HEK293 (cell line): ENCODE results near the gene HRAS.

Experiments used
- CTCF ChIA-PET: fragments of 350-600 bp; formaldehyde crosslinking; extraction: SDS; loops from one replicate; lab custom pipeline; 2021; ENCODE audit warnings: antibody characterized with exemption; lab: Yijun Ruan, JAX
- POLR2A ChIA-PET: fragments of 300-600 bp; formaldehyde crosslinking; extraction: SDS; loops from one replicate; lab custom pipeline; 2020; ENCODE audit warnings: antibody characterized with exemption, inconsistent platforms; lab: Yijun Ruan, JAX
- H3K27ac ChIP-seq: fragments of 200-500 bp; sonication (Bioruptor generic); 2 replicates; pipeline ENCODE4 v1.5.1; 2014; ENCODE audit warnings: low read depth, low read length, control low read depth, inconsistent platforms; ENCODE audit errors: extremely low read depth
- H3K36me3 ChIP-seq, 2 experiments: fragments of 200-500 bp in 1 of 2; sonication (Bioruptor generic) in 1 of 2; 1 replicate in 1 of 2; 2 replicates in 1 of 2; pipeline ENCODE4 v1.5.1; 2014 to 2017; ENCODE audit warnings: inconsistent platforms in 2 of 2, low read length in 2 of 2; ENCODE audit not compliant: control insufficient read depth in 2 of 2, insufficient read depth in 1 of 2
- H3K4me1 ChIP-seq: fragments of 200-500 bp; sonication (Bioruptor generic); 2 replicates; pipeline ENCODE4 v1.5.1; 2014; ENCODE audit warnings: mild to moderate bottlenecking, low read length, inconsistent platforms; ENCODE audit not compliant: control insufficient read depth, insufficient read depth
- H3K4me3 ChIP-seq: 2 replicates; pipeline ENCODE4 v1.5.1; 2011; ENCODE audit warnings: low read depth, mild to moderate bottlenecking, control low read depth, low read length, moderate library complexity
- H3K9me3 ChIP-seq: fragments of 200-500 bp; sonication (Bioruptor generic); 2 replicates; pipeline ENCODE4 v1.5.1; 2014; ENCODE audit warnings: low read depth, low read length, inconsistent platforms; ENCODE audit not compliant: control insufficient read depth, insufficient read depth
- EGR2 ChIP-seq: fragments of 450-650 bp; formaldehyde crosslinking; IDR thresholded peaks from 2 replicates; pipeline ENCODE4 v1.5.1; 2016; ENCODE audit warnings: low read depth, missing biosample characterization, missing genetic modification characterization
- PRDM10 ChIP-seq: fragments of 450-650 bp; formaldehyde crosslinking; IDR thresholded peaks from 2 replicates; pipeline ENCODE4 v1.5.1; 2016; ENCODE audit warnings: missing biosample characterization, missing genetic modification characterization
- REPIN1 ChIP-seq: fragments of 450-650 bp; formaldehyde crosslinking; IDR thresholded peaks from 2 replicates; pipeline ENCODE4 v1.5.1; 2017; ENCODE audit warnings: missing biosample characterization, missing genetic modification characterization, low read depth
- ZBTB44 ChIP-seq: fragments of 450-650 bp; IDR thresholded peaks from 2 replicates; pipeline ENCODE4 v1.5.1; 2018; ENCODE audit warnings: missing biosample characterization, mild to moderate bottlenecking, missing genetic modification characterization
- ZFP3 ChIP-seq: fragments of 450-650 bp; formaldehyde crosslinking; IDR thresholded peaks from 2 replicates; pipeline ENCODE4 v1.5.1; 2016; ENCODE audit warnings: low read depth, missing biosample characterization, missing genetic modification characterization
- ZNF133 ChIP-seq: fragments of 450-650 bp; formaldehyde crosslinking; IDR thresholded peaks from 2 replicates; pipeline ENCODE4 v1.5.1; 2016; ENCODE audit warnings: missing biosample characterization, missing genetic modification characterization
- ZNF138 ChIP-seq: fragments of 450-650 bp; formaldehyde crosslinking; IDR thresholded peaks from 2 replicates; pipeline ENCODE4 v1.5.1; 2016; ENCODE audit warnings: missing biosample characterization, missing genetic modification characterization, borderline replicate concordance
- ZNF140 ChIP-seq: fragments of 450-650 bp; formaldehyde crosslinking; IDR thresholded peaks from 2 replicates; pipeline ENCODE4 v1.5.1; 2016; ENCODE audit warnings: missing biosample characterization, missing genetic modification characterization
- ZNF274 ChIP-seq, 2 experiments: fragments of 200-500 bp in 1 of 2; fragments of 450-650 bp in 1 of 2; sonication (Bioruptor generic) in 1 of 2; formaldehyde crosslinking in 1 of 2; IDR thresholded peaks; 2 replicates each; pipeline versions ENCODE4 v1.5.1 to v1.6.1; 2014 to 2016; ENCODE audit warnings: borderline replicate concordance in 1 of 2, inconsistent platforms in 1 of 2, low read length in 1 of 2, missing biosample characterization in 1 of 2, missing genetic modification characterization in 1 of 2
- ZNF335 ChIP-seq: fragments of 450-650 bp; formaldehyde crosslinking; conservative IDR thresholded peaks from 2 replicates; pipeline ENCODE4 v1.5.1; 2016; ENCODE audit warnings: missing biosample characterization, missing genetic modification characterization
- ZNF394 ChIP-seq: fragments of 450-650 bp; formaldehyde crosslinking; IDR thresholded peaks from 2 replicates; pipeline ENCODE4 v1.5.1; 2016; ENCODE audit warnings: missing biosample characterization, missing genetic modification characterization, mild to moderate bottlenecking, moderate library complexity, borderline replicate concordance
- ZNF48 ChIP-seq: fragments of 450-650 bp; formaldehyde crosslinking; IDR thresholded peaks from 2 replicates; pipeline ENCODE4 v1.5.1; 2016; ENCODE audit warnings: missing biosample characterization, missing genetic modification characterization
- ZNF544 ChIP-seq: fragments of 450-650 bp; formaldehyde crosslinking; IDR thresholded peaks from 2 replicates; pipeline ENCODE4 v1.5.0; 2017; ENCODE audit warnings: missing biosample characterization, missing genetic modification characterization
- ZNF549 ChIP-seq: fragments of 450-650 bp; IDR thresholded peaks from 2 replicates; pipeline ENCODE4 v1.5.1; 2018; ENCODE audit warnings: missing biosample characterization, missing genetic modification characterization, mild to moderate bottlenecking, inconsistent platforms, moderate library complexity
- ZNF645 ChIP-seq: fragments of 450-650 bp; formaldehyde crosslinking; IDR thresholded peaks from 2 replicates; pipeline ENCODE4; 2016; ENCODE audit warnings: missing biosample characterization, missing genetic modification characterization
- ZNF791 ChIP-seq: fragments of 450-650 bp; formaldehyde crosslinking; IDR thresholded peaks from 2 replicates; pipeline ENCODE4 v1.5.1; 2016; ENCODE audit warnings: missing biosample characterization, missing genetic modification characterization
- ZSCAN30 ChIP-seq: fragments of 450-650 bp; IDR thresholded peaks from 2 replicates; pipeline ENCODE4 v1.5.1; 2018; ENCODE audit warnings: missing biosample characterization, mild to moderate bottlenecking, missing genetic modification characterization, moderate library complexity
- ZSCAN4 ChIP-seq: fragments of 450-650 bp; formaldehyde crosslinking; IDR thresholded peaks from 2 replicates; pipeline ENCODE4 v1.5.1; 2017; ENCODE audit warnings: missing biosample characterization, missing genetic modification characterization
- TF ChIP-seq, protein P1 (sequence below): fragments of 450-650 bp; formaldehyde crosslinking; conservative IDR thresholded peaks from 2 replicates; pipeline ENCODE4 v1.5.1; 2016; ENCODE audit warnings: low read depth, missing biosample characterization, missing genetic modification characterization
- TF ChIP-seq, protein P2 (sequence below): fragments of 450-650 bp; IDR thresholded peaks from 2 replicates; pipeline ENCODE4 v1.5.1; 2018; ENCODE audit warnings: missing biosample characterization, missing genetic modification characterization

HRAS gene

DNA sequence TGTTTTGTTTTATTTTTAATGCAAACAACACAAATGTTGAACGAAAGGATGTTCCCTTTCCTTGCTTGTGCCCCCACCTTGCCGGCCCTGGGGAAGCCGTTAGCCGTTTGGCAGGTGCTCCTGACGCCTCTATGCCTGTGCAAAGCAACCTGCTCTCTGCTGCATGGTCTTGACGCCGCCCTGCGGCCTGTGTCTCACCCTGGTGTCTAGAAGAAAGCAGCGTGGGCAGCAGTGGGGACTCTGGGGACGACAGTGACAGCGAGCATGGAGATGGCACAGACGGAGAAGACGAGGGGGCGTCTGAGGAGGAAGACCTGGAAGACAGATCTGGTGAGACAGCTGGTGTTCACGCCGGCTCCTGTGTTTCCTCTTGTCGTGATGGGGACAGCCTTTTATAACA, 46.4 kb upstream of the HRAS start:
- H3K4me3 ChIP-seq: no peak overlapping the region
- TF ChIP-seq ZNF48 (tag by site-specific recombination): no peak
- TF ChIP-seq ZNF138 (tag by site-specific recombination): no peak
- no peak for TF ChIP-seq PRDM10 (tag by site-specific recombination)
- TF ChIP-seq ZNF274 (IDR thresholded peaks at IDR 0.05; ENCODE audit: low read length): no peak
- TF ChIP-seq ZNF274 (tag by site-specific recombination; IDR thresholded peaks at IDR 0.05; ENCODE audit: borderline replicate concordance): no peak
- no peak for TF ChIP-seq REPIN1
- no peak for TF ChIP-seq ZNF645 (tag by site-specific recombination)
- TF ChIP-seq ZNF544 (tag by site-specific recombination): no peak
- TF ChIP-seq, protein P1, sequence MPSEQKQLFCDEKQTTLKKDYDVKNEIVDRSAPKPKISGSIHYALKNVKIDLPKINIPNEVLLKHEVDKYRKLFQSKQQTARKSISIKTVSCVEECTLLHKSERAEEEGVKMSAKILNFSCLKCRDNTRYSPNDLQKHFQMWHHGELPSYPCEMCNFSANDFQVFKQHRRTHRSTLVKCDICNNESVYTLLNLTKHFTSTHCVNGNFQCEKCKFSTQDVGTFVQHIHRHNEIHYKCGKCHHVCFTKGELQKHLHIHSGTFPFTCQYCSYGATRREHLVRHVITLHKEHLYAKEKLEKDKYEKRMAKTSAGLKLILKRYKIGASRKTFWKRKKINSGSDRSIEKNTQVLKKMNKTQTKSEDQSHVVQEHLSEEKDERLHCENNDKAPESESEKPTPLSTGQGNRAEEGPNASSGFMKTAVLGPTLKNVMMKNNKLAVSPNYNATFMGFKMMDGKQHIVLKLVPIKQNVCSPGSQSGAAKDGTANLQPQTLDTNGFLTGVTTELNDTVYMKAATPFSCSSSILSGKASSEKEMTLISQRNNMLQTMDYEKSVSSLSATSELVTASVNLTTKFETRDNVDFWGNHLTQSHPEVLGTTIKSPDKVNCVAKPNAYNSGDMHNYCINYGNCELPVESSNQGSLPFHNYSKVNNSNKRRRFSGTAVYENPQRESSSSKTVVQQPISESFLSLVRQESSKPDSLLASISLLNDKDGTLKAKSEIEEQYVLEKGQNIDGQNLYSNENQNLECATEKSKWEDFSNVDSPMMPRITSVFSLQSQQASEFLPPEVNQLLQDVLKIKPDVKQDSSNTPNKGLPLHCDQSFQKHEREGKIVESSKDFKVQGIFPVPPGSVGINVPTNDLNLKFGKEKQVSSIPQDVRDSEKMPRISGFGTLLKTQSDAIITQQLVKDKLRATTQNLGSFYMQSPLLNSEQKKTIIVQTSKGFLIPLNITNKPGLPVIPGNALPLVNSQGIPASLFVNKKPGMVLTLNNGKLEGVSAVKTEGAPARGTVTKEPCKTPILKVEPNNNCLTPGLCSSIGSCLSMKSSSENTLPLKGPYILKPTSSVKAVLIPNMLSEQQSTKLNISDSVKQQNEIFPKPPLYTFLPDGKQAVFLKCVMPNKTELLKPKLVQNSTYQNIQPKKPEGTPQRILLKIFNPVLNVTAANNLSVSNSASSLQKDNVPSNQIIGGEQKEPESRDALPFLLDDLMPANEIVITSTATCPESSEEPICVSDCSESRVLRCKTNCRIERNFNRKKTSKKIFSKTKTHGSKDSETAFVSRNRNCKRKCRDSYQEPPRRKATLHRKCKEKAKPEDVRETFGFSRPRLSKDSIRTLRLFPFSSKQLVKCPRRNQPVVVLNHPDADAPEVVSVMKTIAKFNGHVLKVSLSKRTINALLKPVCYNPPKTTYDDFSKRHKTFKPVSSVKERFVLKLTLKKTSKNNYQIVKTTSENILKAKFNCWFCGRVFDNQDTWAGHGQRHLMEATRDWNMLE (tag by site-specific recombination): no peak
- TF ChIP-seq ZBTB44 (tag by site-specific recombination): no peak
- no peak for TF ChIP-seq ZNF140 (tag by site-specific recombination)
- TF ChIP-seq, all 188 proteins: peak for 0
- Histone ChIP-seq H3K27ac (no peak overlapping the region), H3K36me3 (peaks cover 3 to 70% of the 10 kb centered on the region in 2 experiments; a peak in 2 of 3 replicates), H3K4me1 (peaks cover 5% of the 10 kb centered on the region; the same call in 1 of the 2 replicates), H3K9me3 (no peaks in the 10 kb centered on the region)
- POLR2A ChIA-PET: no interaction called here
- CTCF ChIA-PET: no interaction called here

DNA sequence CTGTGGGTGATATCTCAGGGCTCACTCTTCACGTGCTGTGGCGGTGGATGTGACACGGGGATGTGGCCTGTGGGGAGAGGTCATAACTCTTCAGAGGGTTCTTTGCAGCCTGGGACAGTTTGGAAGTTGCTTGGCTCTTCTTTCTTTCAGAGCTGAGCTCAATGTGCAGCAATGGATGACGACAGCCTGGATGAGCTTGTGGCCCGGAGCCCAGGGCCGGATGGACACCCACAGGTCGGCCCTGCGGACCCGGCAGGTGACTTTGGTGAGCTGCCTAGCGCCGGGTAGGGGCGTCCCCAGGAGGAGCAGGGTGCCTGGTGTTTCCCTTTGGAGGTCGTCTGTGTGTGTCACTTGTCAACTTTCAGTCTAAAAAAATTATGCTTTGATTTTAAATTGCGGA, 46.0 kb upstream of the HRAS start:
- no peak overlapping the region for H3K27ac ChIP-seq
- POLR2A ChIA-PET: interaction anchor here (0.7 kb wide), 1 partner anchor 14 kb away, joined by 3 read pairs; no protein-coding TSS in a partner anchor
- CTCF ChIA-PET: no interaction called here
- H3K36me3 ChIP-seq: peaks cover 3 to 66% of the 10 kb centered on the region in 2 experiments; a peak in 2 of 3 replicates
- no peaks in the 10 kb centered on the region for H3K9me3 ChIP-seq
- no peak overlapping the region for H3K4me3 ChIP-seq
- peaks cover 5% of the 10 kb centered on the region; the same call in 1 of the 2 replicates for H3K4me1 ChIP-seq
- TF ChIP-seq ZNF791 (tag by site-specific recombination) (no peak), ZSCAN4 (tag by site-specific recombination) (no peak), EGR2 (no peak), ZSCAN30 (tag by site-specific recombination) (no peak), ZNF335 (no peak), ZFP3 (no peak), ZNF394 (tag by site-specific recombination) (no peak), ZNF549 (no peak), ZNF133 (tag by site-specific recombination) (no peak)
- TF ChIP-seq, protein P2, sequence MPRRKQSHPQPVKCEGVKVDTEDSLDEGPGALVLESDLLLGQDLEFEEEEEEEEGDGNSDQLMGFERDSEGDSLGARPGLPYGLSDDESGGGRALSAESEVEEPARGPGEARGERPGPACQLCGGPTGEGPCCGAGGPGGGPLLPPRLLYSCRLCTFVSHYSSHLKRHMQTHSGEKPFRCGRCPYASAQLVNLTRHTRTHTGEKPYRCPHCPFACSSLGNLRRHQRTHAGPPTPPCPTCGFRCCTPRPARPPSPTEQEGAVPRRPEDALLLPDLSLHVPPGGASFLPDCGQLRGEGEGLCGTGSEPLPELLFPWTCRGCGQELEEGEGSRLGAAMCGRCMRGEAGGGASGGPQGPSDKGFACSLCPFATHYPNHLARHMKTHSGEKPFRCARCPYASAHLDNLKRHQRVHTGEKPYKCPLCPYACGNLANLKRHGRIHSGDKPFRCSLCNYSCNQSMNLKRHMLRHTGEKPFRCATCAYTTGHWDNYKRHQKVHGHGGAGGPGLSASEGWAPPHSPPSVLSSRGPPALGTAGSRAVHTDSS (tag by site-specific recombination): no peak
